SW480 (cell line): ENCODE results near the gene HEG1.

Experiments
- DNase-seq: peaks from one replicate; pipeline ENCODE4 v3.0.0-alpha.2; 2016; ENCODE audit warnings: low spot score

The HEG1 gene

DNA sequence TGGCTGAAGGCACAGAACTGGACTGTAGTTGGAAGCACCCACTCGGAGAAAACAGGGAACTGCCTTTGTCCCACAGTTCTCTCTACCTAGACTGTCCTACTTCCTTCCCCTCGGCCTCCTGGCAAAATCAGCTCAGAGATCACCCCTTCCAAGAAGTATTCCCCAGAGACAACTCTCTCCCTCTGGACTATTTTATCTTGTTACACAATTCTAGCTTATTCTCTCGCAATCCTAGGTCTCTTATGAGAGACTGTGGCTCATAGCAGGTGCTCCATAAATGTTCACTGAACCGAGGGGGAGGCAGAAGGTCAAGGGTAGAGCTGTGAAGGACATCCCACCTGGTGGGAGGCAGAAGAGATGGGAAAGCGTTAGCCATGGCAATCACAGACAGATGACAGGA lies 10.6 kb downstream of the HEG1 start:
- no peak for DNase-seq

DNA sequence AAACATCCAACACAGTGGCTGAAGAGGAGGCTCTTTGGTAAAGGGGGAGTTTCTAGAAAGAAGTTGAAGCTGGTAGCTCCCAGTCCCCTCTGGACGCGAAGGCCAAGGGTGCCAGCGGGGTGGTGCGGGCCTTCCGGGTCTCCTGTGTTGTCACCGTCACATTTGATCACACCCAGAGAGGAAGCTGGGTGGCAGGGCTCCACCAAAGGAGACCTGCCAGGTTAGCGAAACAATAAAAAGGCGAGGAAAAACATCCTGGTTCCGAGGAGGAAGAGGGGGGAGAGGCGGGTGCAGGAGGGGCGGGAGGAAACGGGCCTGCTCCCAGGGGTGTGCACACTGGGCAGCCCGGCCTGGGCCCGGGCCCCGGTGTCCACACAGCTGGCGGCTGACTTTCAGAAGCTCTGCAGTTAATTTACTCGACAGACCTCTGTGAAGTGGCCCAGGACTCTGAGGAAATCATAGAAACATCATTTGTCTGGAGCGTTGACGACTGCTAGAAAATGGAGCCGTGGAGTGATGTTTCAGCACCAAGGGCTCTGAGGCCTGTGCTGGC lies 12.1 kb downstream of the HEG1 start:
- DNase-seq: no peak

DNA sequence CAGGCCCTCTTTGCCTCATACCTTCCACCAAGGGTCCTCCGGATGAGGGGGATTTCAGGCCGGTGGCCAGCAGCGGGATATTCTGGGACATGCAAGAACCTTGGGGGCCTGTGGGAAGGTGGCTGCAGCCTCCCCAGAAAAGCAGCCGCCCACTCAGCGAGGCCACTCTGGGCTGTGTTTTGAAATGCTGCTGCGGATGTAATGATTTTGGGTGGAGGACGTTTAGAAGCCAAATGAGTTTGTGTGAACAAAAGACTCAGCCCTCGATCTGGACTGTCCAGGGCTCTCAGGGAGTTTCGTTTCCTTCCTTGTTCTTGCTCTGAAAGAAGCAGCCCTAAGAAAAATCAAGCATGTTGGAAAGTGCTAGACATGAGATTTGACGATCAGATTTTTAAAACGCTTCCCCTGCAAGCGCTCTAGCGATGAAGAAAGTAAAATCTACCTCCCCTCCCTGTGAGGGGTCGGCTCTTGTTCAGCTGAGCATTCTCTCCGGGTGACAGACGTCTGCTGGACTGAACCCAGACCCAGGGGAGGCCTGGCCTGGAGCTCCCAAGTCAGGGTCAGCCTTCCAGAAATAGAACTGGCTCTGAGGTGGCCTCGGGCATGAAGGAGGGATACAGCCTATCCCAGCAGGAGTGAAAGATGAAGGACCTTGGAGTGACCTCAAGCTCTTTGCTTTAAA lies 12.9 kb downstream of the HEG1 start:
- DNase-seq: no peak

DNA sequence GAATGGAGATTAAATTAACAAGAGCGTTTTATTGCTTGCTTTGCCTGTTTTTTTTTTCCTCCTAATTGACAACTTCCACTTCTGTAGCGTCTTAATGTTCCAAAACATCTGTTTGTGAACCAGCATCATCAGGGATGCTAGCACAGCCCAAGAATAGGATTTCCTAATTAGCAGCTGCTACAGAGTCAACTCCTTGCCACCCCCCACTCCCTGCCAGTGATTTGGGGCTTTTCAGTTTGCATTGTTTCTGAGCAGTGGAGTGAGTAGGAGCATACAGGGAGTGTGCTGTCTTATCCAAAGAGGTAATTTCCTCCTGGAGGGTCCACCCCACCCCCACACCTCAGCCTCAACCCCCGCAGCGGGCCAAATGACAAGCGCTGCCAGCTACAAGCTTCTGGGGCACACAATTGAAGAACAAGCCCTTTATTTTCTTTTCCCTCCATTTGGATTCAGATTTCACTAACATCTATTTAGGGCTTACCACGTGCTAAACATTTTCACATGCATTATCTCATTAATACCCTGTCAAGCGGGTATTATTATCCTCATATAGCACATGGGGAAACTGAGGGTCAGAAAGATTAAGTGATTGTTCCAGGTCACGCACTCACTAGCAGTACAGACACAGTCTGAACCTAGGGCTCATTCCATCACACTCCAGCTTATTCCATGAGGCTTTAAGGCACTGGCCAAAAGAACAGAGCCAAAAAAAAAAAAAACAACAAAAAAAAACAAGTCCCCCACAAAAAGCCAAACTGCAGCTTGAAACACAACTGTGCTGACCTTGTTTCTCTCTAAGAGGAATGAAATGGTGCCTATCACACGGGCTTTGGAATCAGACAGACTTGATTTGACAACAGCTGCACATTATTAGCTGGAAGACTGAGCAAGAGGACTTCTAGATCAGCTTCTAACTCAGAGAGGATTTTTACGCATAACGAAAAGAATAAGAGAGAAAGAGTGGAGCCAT lies 16.4 kb downstream of the HEG1 start:
- DNase-seq: no peak

DNA sequence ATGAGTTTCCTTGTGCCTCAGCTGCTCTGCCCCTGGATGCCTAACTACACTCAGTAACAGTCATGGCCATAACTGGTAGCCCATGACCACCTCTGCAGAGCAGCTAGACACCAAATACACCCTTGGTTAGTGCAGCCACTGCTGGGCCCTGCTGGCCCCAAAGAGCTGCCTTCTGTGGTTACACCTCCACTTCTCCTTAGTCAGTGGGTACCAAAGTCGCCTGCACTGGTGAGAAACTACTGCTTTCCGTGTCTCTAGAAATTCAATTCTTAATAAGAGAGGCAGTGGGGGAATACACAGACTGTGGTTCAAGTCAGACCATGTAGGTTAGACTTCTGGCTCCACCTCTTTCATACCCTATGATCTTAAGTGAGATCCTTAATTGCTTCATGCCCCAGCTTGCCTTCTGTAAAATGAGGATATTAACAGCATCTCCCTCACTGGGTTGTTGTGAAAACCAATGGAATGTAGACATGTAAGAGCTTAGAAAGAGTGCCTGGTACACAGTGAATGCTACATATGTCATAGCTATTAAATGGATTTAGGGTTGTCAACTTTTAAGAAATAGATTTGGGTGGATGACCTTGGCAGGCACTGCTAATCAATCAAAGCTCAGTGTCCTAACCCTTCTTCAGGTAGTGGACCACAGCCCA lies 18.2 kb downstream of the HEG1 start:
- DNase-seq: no peak

DNA sequence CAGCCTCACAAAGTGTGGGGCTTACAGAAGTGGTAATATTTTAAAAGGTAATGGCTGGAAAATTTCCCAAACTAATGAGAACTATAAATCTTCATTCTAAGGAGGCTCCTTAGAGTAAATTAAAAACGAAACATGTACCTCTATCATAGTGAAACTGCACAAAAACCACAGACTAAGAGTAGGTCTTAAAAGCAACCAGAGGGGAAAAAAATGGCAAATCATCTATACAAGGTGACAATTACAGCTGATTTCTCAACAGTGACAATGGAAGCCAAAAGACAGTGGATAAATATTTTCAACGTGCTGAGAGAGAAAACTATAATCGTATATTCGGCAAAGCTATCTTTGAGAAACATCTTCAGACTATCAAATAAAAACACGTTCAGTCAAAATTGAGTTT lies 20.6 kb downstream of the HEG1 start:
- no peak for DNase-seq

DNA sequence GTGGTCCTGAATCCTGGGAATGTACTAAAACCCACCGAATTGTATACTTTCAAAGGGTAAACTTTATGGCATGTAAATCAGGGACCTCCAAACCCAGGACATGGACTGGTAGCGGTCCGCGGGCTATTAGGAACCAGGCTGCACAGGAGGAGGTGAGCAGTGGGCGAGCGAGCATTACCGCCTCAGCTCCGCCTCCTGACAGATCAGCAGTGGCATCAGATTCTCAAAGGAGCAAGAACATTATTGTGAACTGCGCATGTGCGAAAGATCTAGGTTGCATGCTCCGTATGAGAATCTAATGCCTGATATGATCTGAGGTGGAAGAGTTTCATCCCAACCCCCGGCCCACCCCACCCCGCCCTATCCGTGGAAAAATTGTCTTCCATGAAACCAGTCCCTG lies 22.2 kb downstream of the HEG1 start:
- DNase-seq: no peak

DNA sequence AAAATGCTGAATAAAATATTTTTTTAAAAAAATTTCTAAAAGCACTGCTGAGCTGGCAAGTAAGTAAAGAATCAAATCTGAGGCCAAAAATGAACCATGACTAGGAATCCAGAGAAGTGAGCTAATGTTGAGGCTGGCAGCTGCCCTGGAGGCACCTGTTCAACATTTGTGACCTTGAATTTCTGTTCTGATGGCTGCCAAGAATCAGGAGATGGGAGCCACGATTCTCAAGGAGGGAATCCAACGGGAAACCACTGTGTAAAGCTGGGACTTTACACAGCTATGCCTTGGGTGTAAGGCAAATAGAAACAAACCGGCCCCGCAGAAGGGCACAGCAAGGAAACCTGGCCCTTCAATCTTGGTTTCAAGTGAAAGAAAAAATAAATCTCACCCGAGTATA lies 22.7 kb downstream of the HEG1 start:
- no peak for DNase-seq

DNA sequence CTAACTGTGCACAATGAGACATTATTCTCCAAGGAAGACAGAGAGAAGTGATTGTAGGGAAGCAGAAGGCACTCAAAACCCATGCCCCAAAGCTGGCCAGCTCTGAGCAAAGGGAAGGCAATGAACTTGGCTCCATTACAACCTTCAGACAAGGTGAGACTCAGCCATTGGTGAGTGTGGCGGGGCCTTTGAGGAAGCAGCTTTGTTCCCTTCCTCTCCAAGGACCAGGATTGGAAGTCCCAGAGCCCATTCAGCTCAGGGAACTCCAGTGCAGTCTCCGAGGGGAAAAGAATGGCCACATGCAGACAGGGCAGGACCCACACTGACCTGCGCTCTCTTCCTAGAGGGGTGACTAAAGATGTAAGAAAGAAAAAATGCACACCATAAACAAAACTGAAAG lies 23.1 kb downstream of the HEG1 start:
- no peak for DNase-seq

DNA sequence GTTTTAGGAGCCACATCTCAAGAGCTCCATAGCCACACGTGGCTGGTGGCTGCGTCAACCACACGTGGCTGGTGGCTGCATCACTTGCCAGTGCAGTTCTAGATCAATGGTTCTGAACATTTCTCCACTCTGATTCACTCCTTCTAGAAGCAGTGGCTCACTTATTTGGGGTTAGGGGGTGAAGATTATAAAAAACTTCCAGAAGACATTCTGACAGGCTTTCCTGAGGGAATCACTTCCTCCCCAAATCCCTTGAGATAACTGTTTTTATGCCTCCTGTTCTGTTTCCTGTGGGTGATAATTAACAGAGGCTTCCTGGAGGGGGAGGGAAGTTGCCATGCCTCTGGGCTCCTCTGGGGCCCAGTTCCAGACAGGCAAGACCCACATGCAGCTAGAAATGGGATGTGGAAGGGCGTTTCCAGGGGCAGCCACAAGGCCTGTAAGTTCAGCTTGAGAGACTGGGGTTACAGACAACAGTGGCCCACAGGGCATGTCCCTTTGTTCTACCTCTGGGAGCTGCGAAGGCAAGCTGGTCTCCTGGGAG lies 23.6 kb downstream of the HEG1 start:
- DNase-seq: peak; percentile 16

DNA sequence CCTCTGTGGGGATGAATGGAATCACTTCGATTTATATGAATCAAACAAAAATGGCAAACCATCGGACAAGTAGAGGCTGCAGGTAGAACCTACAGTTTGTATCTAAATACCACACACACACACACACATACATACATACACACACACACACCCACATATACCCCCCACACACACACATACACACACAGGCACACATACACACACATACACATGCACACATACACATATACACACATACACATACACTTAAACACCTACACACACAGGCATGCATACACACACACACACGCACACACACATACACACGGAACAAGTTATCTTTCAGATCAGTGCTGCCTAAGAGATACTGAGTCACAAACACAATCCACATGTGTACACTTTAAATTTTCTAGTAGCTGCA lies 24.3 kb downstream of the HEG1 start:
- DNase-seq: no peak

DNA sequence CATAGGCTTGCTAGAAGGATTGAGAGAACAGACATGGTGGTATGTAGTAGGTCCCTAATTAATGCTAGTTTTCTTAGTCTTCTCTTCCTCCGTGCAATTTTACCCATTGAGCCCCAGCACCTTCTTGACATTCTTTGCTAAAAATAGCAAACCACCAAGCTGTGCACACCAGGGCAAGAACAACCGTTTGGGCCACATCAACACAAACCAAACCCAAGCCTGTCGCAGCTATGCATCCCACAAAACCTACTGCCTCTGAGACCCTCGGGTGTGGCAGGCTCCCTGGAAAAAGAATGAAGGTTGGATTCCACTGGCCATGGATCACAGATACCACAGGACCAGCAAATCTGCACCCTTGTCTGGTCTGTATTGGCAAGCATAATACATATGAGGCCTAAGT lies 27.1 kb downstream of the HEG1 start:
- DNase-seq: no peak

DNA sequence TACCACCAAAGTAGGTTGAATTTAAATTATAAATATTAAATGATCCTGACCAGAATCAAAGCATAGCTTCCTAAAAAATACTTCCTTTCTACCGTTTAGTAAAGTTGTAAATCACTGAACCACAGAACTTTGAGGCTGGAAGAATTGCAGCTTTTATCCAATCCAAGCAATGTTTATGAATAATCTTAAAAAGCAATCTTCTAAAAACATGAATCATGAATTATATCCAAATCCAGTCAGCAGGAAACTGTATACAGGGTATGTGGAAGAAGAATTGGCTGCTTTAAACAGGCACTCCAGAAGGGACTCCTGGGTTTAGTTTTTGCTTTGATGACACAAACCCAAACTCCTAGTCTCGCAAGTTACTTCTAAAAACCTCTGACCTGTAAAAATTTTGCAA lies 30.2 kb downstream of the HEG1 start:
- DNase-seq: no peak

DNA sequence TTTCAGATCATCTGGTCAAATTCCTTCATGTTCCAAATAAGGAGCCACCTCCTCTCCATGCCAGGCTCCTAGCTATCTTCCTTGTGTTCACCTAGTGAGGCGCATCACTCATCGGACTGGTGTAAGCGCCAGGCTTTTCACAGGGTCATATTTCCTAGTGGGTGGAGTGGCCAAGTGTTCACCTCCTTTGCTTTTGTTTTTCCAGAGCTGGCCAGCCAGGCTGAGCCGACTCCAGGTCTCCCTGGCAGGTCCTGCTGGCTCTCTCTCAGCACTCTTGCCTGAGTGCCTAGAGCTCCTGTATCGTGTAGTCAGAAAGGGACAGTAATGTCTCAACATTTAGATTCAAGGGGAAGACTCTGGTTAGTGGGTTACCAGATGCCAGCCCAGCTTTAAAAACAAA lies 31.0 kb downstream of the HEG1 start:
- no peak for DNase-seq

DNA sequence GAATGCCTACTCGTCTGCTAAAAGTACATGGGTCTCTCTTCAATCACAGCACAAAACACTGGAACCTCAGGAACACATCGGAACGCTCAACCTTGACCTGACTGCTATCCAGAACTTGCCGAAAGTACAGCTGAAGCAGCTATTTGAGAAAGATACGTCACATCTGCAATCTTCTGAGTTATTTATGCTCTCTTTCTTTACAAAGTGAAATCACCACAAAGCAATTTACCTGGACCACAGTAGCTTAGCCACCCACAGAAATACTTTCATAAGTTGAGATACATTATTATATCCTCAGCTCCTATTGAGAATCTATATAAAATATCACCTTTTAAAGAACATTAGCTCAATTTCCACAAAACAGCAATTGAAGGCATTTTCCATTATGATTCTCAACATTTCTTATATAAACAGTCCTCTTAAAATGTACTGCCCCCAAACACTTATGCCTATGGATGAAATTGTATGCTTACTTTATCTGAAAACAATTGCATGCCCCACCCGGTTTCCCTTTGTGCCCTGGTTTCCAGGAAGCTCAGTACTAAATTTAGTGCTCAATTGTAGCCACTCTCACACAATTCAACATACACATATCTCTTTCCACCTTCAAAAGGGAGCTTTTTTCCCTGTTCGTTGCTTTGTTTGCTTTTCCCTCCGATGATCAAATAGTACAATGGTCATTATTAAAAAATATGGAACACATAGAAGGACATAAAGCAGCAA lies 31.8 kb downstream of the HEG1 start:
- no peak for DNase-seq

DNA sequence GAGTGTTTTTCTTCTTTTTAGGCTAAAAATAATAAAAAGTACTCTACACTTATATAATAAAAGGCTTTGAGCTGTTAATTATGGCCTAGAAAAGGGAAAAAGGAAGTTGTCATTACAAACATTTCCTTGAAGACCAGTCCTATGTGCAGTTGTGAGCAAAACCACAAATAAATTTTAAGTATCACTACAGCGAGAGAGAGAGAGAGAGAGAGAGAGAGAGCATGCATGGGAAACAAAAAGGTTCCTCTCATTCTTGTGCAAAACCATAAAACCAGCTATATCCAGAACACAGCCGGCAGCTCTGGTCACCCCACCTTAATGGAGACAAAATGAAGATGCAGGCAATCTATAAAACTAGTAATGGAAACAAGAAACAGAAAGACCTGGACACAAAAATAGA lies 33.6 kb downstream of the HEG1 start:
- no peak for DNase-seq

DNA sequence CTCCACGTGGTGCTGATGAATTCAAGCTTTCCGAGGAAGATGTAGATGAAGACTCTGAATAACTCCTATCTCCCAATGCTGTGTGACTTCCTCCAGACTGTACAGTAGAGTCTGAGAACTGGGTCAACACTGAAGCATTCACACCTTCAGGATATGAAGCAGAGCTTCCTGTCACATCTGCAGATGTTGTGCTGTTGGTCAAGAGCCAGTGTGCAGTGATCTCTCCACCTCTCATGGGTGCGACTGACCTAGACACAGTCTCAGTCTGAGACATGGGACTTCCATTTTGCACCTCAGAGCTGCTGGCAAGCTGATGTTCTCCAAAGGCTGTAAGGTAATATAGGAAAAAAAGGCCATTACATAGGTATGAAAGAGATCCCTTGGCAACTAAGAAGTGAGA lies 36.5 kb downstream of the HEG1 start:
- DNase-seq: no peak

DNA sequence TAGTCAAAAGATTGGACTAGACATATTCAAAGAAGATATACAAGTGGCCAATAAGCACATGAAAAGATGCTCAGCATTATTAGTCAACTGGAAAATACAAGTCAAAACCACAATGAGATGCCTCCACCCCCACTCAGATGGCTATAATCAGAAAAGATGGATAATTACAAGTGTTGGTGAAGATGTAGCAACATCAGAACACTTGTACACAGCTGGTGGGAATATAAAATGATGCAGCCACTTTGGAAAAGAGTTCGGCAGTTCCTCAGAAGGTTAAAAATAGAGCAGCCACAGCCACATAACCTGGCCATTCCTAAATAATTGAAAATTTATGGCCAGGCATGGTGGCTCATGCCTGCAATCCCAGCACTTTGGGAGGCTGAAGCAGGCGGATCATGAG lies 38.4 kb downstream of the HEG1 start:
- no peak for DNase-seq

DNA sequence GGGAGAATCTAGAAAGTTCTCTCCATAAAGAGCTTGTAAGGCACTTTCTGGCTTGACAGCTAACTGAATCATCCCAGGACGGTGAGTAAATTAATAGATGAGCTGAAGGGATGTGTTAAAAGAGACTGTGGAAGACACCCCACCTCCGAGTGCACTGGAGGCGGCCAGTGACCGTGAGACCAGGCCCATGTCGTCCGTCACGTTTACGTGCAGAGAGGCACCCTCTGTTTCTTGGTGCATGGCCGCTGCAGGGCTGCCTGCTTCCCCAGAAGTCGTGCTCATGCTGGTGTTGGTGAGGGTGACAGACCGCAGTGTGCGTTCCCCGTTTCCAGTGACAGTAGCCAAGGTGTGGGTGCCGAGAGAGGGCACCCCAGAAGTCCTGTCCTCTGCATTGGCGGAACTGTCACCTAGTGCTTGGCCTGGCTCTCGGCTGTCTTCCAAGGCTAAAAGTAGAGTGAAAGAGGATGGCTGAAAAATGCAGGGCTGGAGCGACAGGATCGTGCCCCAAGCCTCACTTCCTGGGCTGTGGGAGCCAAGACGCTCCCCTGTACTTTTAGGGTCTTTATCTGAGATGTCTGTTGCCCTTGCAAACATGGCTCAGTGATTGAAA lies 41.1 kb downstream of the HEG1 start:
- DNase-seq: no peak

DNA sequence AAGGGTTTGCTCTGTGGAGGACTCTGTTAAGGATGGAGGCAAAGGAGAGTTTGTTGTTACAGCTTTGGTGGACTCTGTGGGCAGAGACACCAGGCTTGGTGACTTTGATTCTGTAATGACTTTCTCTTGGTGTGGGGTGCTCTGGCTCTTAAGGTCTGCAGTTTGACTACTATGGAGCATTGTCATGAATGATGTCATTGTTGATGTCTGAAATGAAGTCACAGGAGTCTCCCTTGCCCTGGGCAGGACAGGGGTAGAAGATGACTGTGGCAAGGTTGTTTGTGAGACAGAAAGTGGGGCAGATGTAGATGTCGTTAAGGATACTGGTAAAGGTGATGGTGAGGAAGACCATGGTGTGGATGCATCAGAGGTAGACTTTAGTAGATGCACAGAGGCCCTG lies 42.7 kb downstream of the HEG1 start:
- no peak for DNase-seq

DNA sequence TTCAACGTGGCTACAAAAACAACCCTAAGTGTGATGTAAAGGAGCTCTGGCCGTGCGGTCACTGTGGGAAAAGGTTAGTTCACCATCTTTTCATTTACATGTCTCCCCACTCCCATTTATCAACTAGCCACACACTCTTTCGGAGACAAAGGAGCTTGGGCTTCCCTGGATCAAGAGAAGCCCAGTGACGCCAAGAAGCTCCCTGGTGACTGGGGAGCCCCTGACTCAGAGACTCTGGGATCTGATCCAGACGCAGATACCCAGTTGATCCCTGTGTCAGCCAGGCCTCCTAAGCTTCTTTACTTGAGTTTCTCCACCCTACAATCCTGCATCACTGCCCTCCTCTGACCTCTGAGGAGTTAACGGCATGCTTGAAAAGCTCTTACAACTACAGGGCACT lies 43.9 kb downstream of the HEG1 start:
- no peak for DNase-seq
